Mucosa of stomach (tissue), 1 donor: ENCODE measurements around the gene RELL1.

Experiments
- H3K27me3 ChIP-seq: one replicate; pipeline ENCODE4 v1.7.0; 2013; ENCODE audit warnings: mild to moderate bottlenecking, low read length; ENCODE audit not compliant: control insufficient read depth, insufficient read depth
- H3K36me3 ChIP-seq: one replicate; pipeline ENCODE4 v1.7.0; 2013; ENCODE audit warnings: low read length; ENCODE audit not compliant: control insufficient read depth, insufficient read depth
- H3K4me1 ChIP-seq: one replicate; pipeline ENCODE4 v1.7.0; 2013; ENCODE audit warnings: mild to moderate bottlenecking, low read length; ENCODE audit not compliant: control insufficient read depth, insufficient read depth
- H3K4me3 ChIP-seq: one replicate; pipeline ENCODE4 v1.7.0; 2013; ENCODE audit warnings: low read length
- H3K9ac ChIP-seq: one replicate; pipeline ENCODE4 v1.7.0; 2013; ENCODE audit warnings: mild to moderate bottlenecking, low read length, moderate library complexity
- H3K9me3 ChIP-seq: one replicate; pipeline ENCODE4 v1.7.0; 2013; ENCODE audit warnings: mild to moderate bottlenecking, low read length, moderate library complexity; ENCODE audit not compliant: control insufficient read depth
- donor health status: Pancreatic carcinoma.

The RELL1 gene

DNA sequence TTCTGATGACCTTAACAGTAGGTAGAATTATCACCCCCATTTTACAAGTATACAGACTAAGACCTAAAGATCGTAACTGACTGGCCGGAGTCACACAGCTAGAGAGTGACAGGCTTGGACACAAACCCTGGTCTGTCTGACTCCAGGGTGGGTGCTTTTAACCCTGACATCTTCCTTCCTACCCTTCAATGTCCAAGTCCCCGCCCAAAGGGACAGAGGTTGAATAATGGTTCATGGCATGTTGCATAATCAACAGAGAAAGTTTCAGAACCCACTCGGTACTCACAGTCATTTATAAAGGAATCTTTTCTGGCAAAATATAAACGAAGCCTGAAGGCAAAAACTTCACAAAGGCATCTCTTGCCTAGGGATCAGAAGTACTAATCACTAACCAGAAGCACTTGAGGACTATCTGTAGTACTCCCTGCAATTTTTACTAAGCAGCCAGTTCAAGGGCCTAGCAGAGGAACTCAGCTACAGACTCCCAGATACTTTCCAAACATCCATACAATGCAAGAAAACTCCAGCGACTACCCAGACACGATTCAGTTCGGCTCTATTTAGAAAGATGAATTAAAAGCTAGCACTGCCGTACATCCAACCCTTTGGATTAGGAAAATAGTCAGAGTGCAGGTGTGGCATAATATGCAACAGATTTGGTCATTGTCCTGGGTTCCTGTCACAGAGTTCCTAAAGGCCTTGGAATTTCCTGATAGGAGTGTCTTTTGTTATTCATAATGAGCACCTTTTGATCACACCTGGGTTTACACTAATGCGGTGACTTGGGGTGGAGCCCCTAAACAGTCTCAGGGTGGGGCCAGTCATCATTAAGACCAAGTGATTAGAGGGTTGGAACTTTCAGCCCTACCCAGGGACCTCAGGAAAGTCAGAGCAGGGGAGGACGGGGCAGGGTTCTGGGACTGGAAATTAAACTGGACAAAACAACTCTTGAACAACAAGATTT lies 44.0 kb downstream of the RELL1 start:
- H3K36me3 ChIP-seq: peaks cover 8% of the 10 kb centered on the region
- H3K27me3 ChIP-seq: no peaks in the 10 kb centered on the region
- H3K9ac ChIP-seq: no peak overlapping the region
- no peak overlapping the region for H3K4me3 ChIP-seq
- peaks cover 41% of the 10 kb centered on the region for H3K4me1 ChIP-seq
- H3K9me3 ChIP-seq: no peaks in the 10 kb centered on the region

DNA sequence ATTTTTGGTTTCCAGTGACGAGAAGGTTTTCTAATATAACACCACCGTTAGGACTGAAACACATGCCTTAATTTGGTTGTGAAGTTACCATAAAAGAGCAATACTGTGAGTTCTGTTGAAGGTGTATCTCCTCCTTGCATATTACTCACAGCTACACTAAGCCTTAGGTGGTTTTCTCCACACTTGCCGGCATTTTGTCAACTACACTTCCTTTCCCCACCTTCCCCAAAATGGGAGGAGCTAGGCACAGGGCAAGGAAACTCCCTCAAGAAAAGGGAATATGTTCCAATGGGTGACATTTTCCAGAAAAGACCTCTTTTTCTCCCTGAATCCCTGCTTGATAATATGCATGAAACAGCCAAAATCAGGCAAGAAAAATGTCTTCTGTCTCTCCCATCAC lies 44.8 kb downstream of the RELL1 start:
- Histone ChIP-seq H3K9me3 (no peaks in the 10 kb centered on the region), H3K4me1 (peaks cover 41% of the 10 kb centered on the region), H3K27me3 (no peaks in the 10 kb centered on the region), H3K36me3 (peaks cover 5% of the 10 kb centered on the region), H3K4me3 (no peak overlapping the region), H3K9ac (no peak overlapping the region)

DNA sequence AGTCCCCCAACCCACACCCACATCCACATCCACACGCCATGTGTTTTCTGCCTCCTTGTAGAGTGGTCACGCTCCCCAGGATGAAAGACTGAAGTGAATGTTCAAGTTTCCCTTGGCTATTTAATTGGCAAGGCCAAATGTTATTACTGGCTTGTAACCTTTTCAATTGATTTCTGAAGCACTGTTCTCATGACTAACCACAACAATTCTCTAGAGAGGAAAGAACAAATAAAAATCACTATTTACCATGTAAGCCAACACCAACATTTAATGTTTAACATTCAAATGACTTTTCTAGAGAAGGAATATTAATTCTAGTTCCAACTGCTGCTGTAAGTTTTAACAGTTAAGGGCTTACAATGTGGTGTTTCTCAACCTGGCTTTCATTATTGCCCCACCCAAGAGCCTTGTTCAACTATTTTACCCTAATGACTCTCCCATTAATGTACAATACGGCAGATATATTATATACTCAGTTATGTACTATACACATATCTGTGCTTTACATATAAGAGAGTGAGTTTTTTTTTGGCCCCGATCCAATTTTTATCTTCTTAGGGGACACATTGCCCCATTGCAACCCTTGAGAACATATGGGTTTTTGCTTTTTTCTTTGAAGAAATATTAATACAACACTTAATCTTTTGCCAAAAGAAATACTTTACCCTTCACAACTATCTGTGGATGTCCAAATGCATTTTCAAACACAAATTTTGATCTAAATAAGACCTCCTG lies 46.5 kb downstream of the RELL1 start:
- Histone ChIP-seq H3K36me3 (peaks cover 8% of the 10 kb centered on the region), H3K9me3 (no peaks in the 10 kb centered on the region), H3K4me3 (no peak overlapping the region), H3K9ac (no peak overlapping the region), H3K4me1 (peaks cover 34% of the 10 kb centered on the region), H3K27me3 (no peaks in the 10 kb centered on the region)

DNA sequence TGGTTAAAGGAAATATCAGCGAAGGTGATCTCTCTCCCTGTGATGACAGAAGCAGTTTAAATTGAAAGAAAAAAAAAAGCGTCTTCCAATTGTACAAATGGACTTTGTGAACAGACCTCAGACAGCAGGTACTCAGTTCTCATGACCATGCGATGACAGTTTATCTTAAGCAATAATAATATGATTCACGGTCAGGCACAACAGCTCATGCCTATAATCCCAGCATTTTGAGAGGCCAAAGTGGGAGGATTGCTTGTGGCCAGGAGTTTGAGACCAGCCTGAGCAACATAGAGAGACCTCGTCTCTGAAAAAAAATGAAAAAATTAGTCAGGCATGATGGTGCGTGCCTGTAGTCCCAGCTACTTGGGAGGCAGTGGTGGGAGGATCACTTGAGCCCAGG lies 51.0 kb downstream of the RELL1 start:
- Histone ChIP-seq H3K4me1 (peaks cover 8% of the 10 kb centered on the region), H3K36me3 (peaks cover 11% of the 10 kb centered on the region), H3K9ac (no peak overlapping the region), H3K4me3 (no peak overlapping the region), H3K9me3 (no peaks in the 10 kb centered on the region), H3K27me3 (no peaks in the 10 kb centered on the region)

DNA sequence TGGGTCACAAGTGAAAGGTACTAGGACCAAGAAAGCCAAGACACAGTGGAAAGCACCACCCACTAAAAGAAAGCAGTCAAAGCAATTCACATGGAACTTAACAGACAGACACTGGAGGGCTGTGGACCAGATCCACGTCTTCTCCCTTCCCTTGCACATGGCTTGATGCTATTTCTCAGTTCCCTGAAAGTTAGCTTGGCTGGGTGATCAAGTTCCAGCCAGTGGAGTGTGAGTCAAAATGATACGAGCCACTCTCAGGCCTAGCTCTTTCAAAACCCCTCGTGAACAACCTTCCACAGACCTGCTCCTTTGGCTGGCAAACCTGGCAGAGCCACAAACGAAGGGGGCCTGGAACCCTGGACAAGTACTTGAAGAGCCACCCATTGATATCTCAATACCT lies 52.0 kb downstream of the RELL1 start:
- peaks cover 11% of the 10 kb centered on the region for H3K36me3 ChIP-seq
- H3K4me1 ChIP-seq: no peaks in the 10 kb centered on the region
- no peaks in the 10 kb centered on the region for H3K27me3 ChIP-seq
- H3K4me3 ChIP-seq: no peak overlapping the region
- no peaks in the 10 kb centered on the region for H3K9me3 ChIP-seq
- no peak overlapping the region for H3K9ac ChIP-seq

DNA sequence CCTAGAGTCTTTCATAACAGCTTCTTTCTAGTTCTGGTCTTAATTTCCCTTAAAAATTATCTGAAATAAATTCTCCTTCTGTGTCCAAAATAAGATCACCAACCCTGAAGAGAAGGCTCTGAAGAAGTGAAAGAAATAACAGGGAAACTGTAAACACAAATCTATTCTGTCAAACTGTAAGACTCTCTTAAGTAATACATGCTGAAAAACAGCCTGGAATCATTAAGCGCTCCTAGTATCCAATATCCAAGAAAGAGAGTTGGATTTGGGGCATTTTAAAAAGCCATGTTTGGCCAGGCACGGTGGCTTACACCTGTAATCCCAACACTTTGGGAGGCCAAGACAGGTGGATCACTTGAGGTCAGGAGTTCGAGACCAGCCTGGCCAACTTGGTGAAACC lies 53.3 kb downstream of the RELL1 start:
- Histone ChIP-seq H3K4me1 (no peaks in the 10 kb centered on the region), H3K9me3 (no peaks in the 10 kb centered on the region), H3K4me3 (no peak overlapping the region), H3K36me3 (peaks cover 11% of the 10 kb centered on the region), H3K27me3 (no peaks in the 10 kb centered on the region), H3K9ac (no peak overlapping the region)

DNA sequence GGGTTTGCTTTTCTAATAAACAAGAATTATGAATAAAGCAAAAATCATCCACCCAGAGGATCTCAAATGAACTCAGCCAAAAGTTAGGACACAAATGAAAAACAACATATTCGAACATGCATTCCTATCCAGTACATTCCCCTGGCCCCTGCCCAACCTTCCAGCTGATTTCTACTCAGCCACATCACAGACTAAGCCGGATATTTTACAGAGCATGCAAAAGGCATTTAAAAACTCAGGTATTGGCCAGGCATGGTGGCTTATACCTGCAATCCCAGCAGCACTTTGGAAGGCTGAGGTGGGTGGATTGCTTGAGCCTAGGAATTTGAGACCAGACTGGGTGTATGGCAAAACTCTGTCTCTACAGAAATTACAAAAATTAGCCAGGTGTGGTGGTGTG lies 54.6 kb downstream of the RELL1 start:
- Histone ChIP-seq H3K36me3 (peaks cover 6% of the 10 kb centered on the region), H3K4me3 (no peak overlapping the region), H3K4me1 (no peaks in the 10 kb centered on the region), H3K9me3 (no peaks in the 10 kb centered on the region), H3K9ac (no peak overlapping the region), H3K27me3 (no peaks in the 10 kb centered on the region)

DNA sequence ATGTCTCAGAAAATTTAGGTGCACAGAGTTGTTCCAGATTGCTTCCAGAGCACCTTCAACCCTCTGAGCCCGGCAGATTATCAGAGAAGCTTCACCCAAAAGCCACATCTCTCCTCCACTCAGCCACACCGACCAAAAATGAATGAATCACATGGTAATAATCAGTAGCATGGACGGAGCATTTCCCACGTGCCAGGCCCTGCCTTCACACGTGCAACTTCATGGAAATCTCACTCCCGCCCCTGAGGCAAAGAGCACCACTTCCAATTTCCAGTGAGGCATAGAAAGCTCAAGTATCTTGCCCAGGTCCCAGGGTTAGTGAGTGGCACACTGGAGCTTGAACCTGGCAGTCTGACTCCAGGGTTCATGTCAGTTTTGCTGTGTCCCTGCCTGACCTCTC lies 56.5 kb downstream of the RELL1 start:
- no peaks in the 10 kb centered on the region for H3K4me1 ChIP-seq
- no peak overlapping the region for H3K9ac ChIP-seq
- H3K4me3 ChIP-seq: no peak overlapping the region

DNA sequence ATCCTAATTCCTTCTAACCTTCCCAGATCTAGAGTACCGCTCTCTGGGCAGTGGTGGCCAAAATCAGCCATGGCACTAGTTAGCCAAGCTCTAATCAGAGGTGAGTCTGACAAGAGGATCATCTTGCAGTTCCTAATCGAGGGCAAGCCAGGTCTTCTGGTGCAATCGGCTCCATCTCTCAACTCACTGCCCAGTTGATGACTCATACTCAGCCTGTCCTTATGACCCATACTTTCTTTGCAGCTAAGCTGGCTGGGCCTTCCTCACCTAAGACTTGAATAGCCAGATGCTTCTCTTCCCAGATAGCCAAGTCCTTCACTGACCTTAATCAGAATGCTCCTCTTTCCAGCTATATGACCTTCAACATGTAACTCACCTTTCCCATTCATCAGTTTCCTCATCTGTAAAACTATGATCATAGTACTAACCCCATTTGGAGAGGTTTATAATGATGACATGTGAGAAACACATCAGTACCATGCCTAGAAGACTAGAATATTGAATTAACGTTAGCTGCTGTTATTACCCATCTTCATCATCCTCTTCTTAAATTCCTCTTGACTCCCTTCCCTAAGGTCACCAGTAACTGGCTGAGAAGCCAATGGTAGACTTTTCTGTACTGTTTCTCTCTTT lies 57.1 kb downstream of the RELL1 start:
- Histone ChIP-seq H3K9me3 (no peaks in the 10 kb centered on the region), H3K9ac (no peak overlapping the region), H3K27me3 (no peaks in the 10 kb centered on the region), H3K4me1 (no peaks in the 10 kb centered on the region), H3K4me3 (no peak overlapping the region), H3K36me3 (no peaks in the 10 kb centered on the region)

More for the DNA sequence above, 56.5 kb downstream of the RELL1 start:
- H3K27me3 ChIP-seq: no peaks in the 10 kb centered on the region
- H3K9me3 ChIP-seq: no peaks in the 10 kb centered on the region
- peaks cover 4% of the 10 kb centered on the region for H3K36me3 ChIP-seq

DNA sequence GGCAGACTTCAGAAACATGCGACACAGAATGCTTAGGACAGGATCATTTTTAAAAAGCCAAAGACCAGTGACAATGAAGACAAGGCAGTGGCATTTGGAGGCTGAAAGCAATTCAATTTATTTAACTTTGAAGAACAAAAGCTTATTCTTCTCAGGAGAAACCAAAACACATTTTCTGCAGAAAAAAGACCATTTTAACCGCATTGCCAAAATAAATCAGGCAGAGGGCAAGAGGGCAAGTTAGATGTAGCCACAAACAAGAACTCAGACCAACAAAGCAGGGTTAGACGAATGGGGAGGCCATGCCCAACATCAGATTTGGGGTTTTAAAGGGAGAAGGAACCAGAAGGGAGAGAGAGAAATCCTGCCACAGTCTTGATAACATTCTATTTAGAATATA lies 58.9 kb downstream of the RELL1 start:
- no peak overlapping the region for H3K9ac ChIP-seq
- no peaks in the 10 kb centered on the region for H3K36me3 ChIP-seq
- no peaks in the 10 kb centered on the region for H3K9me3 ChIP-seq
- no peak overlapping the region for H3K4me3 ChIP-seq
- H3K4me1 ChIP-seq: no peaks in the 10 kb centered on the region
- H3K27me3 ChIP-seq: no peaks in the 10 kb centered on the region

DNA sequence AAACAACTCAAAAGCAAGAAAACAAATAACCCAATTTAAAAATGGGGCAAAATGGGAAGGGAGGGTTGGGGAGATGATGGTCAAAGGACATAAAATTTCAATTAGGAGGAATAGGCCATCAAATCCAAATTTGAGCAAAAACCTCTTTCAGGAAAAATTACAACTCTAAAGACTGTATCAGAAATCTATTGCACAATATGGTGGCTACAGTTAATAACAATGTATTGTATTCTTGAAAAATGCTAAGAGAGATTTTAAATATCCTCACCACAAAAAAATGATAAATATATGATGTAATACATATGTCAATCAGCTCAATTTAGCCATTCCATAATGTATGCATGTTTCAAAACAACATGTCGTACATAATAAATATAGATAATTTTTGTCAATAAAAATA lies 60.7 kb downstream of the RELL1 start:
- no peak overlapping the region for H3K4me3 ChIP-seq
- no peak overlapping the region for H3K9ac ChIP-seq

DNA sequence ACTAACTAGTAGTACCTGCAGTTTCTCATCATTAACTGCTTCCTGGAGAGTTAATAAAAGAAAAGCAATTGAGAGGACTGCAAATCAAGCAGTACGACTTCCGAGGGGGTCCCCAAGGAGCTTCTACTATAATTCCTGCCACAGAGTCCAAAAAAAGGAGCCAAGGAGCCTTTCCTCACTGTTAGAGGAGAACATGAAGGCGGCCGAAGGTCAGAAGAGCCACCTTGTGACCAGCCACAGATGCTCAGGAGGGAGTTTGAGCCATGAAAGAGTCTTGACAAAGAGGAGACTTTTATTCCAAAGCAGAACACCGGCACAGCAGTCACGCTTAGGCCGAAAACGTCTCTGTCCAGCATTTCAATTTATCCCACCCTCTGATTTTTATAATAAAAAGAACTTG lies 62.2 kb downstream of the RELL1 start:
- H3K9me3 ChIP-seq: no peaks in the 10 kb centered on the region
- no peaks in the 10 kb centered on the region for H3K27me3 ChIP-seq
- no peaks in the 10 kb centered on the region for H3K36me3 ChIP-seq
- H3K9ac ChIP-seq: no peak overlapping the region
- no peak overlapping the region for H3K4me3 ChIP-seq
- no peaks in the 10 kb centered on the region for H3K4me1 ChIP-seq

More for the DNA sequence above, 60.7 kb downstream of the RELL1 start:
- H3K9me3 ChIP-seq: no peaks in the 10 kb centered on the region
- H3K36me3 ChIP-seq: no peaks in the 10 kb centered on the region
- H3K4me1 ChIP-seq: no peaks in the 10 kb centered on the region
- H3K27me3 ChIP-seq: no peaks in the 10 kb centered on the region
